ENCODE results near the gene RFC2.
"Not testable (repeated sequence)": the region's sequence is repeated elsewhere in the genome, so short reads cannot be mapped to it uniquely, and the experiment has no call there.

The RFC2 gene

DNA sequence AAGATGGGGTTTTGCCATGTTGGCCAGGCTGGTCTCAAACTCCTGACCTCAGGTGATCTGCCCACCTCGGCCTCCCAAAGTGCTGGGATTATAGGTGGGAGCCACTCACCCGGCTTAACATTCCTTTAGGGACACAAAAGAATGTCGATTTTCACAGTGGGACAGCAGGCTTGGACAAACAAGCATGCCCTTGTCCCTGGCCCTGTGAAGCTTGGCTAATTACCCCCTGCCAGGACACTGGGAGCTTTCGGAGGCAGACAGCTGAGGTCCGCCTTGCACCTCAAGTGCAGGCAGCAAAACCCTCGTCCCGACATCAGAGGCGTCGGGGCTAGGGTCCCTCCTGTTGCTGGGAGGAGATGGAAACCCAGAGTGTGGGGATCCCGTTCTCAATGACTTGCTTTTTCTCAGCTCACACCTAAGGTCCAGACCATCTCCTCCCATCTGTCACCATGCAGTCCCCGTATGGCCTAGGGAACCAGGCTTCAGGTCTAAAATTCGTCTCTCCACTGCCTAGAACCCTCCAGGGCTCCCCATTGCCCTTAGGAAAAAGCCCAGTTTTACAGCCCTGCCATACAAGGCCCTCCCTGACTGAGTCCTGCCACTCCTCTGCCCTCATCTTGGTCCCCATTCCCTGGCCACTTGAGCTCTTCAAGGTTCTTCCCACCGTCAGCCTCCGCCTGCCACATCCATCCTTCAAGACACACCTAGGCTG lies 28.7 kb upstream of the RFC2 start:
- DNase-seq, result no peak

DNA sequence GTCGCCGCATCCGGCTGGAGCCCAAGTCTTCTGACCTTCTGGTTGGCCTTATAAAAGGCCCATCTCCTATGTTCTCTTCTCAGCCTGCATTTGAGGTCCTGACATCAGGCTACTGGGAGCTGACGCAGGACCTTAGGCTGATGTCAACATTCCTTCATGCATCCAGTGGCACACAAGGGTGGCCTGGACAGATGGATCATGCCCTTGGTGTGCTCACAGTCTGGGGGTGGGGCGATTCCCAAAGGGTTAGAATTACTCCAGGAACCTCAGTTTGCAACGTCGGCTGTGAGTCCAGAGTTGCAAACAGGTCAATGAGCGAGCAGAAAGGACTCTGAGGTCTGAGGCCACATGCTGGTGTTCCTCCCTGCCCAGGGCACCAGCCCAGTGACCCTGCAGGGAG lies 26.8 kb upstream of the RFC2 start:
- DNase-seq, result no peak

GRCh38 chr7:74277636-74278035 lies 23.4 kb upstream of the RFC2 start:
- DNase-seq, result no peak

- no peak for DNase-seq
These were observed 21.2 kb upstream of the RFC2 start for GRCh38 chr7:74275401-74275881.

DNA sequence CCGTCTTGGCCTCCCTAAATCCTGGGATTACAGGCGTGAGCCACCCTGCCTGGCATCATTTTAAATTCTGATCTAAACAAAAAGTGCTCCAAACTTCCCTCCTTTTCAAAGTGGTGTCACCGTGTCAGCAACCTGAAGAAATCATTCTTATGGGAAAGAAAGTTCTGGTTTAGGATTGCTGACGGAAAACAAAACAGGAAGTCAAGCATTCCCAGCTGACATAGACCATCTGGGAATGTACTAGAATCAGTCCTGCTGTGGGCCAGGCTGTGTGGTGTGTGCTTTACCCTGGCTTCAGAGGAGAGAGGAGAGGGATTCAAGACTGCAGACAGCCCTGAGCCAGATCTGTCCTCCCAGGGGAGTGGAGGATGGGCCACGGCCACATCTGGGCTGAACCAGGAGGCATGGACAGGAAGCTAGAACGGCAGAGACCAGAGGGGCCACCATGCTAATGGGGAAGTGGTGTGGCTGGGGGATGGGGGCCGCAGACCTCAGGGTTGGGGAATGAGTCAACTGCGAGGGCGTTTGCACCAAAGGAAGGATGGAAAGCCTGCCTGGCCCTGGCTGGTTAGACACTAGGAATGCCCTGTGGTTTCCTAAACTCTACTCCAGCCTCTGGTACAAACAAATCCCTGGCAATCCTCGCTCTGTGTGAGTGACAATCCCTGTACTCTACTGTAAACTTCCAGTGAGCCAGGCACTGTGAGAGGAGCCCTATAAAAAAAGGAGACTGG lies 18.3 kb upstream of the RFC2 start:
- DNase-seq, result no peak

- DNase-seq, result no peak
These were observed 17.5 kb upstream of the RFC2 start for GRCh38 chr7:74271742-74272141.

- DNase-seq, result peak; percentile 84
These were observed 15.6 kb upstream of the RFC2 start for GRCh38 chr7:74269757-74270277.

DNA sequence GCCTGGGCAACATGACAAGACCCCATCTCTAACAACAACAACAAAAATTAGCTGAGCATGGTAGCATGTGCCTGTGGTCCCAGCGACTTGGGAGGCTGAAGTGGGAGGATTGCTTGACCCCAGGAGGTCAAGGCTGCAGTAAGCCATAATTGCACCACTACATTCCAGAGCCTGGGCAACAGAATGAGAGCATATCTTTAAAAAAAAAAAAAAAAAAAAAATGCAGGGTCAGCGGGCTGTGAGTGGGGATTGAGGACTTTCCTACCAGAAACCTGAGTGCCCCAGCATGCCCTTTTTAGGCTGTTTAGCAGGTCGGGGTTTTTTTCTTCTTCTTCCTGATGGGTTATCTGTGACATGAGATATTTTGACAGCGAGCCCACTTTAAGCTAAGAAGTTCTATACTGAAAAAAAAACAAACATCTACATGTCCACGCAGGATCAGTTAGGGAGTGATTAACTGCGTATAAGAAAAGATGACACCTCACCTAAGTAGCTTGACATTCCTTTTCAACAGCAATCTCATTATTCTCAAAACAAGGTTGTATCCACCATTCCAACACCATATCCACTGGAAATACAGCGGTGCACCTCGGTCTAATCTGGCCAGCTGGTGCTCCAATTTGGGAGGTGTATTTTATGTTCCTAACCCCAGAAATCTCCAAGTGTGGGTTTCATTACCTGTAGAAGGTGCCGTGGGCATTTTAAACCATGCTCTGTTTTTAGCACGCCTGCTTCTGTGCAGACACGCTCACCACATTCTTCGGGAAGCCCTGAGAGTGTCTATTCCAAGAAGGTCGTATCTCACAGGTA lies 13.8 kb upstream of the RFC2 start:
- no peak for DNase-seq

- no peak for DNase-seq
These were observed 12.2 kb upstream of the RFC2 start for GRCh38 chr7:74266191-74266963.

DNA sequence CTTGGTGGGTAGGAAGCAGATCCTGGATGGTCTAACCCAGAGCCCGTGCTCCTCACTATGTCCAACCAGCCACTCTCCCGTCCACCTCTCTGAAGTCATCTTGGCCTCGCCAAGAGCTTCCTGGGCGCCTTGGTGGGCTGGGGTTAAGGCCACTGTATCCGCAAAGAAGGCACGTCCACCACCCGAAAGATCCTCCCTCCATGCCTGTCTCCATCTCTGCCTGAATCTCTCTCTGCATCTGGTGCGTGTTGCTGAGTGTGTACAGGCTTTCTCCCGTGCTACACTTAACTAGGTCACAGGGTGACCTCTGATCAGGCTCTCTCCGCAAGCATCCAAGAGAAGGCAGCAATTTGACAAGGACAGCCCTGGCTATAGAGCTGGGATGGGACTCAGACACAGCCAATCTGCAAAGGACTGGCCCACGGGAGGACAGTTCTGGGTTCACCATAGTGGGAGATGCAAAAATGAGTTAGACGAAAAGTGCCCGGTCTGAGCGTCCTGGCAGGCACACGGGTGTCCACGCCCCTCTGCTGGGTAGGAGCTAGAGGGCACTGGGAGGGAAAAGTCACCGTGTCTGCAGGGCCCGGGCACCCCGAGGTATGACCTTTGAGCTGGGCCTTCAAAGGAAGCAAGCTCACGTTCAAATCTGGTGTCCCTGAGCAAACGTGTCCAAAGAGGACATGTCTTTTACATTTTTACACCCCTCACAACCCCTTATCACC lies 9.4 kb upstream of the RFC2 start:
- no peak for DNase-seq

DNA sequence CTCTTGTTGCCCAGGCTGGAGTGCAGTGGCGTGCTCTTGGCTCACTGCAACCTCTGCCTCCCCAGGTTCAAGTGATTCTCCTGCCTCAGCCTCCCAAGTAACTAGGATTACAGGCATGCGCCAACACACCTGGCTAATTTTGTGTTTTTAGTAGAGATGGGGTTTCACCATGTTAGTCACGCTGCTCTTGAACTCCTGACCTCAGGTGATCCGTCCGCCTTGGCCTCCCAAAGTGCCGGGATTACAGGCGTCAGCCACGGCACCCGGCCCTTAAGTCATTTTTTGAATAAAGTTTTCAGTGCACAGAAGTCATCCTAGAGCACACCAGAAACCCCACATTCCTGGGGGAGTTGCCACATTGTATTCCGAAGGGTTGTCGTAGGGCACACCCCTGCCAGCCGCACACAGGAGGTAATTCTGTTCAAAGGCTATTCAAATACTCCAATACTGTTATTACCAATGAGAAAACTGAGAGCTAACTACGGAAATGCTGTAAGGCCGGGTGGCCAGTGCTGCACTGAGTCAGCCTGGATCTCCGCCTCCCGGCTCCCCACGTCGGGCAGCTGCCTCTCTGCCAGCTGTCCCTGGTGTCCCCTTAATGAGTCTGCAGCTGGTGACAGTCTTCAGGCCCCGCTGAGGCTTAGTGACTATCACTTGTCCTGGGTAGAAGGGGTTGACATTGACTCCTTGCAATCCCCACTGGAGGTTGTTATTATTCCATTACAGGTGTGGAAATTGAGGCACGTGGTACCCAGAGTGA lies 8.6 kb upstream of the RFC2 start:
- DNase-seq, result no peak

- no peak for DNase-seq
These were observed 4.4 kb upstream of the RFC2 start for GRCh38 chr7:74258639-74259038.

DNA sequence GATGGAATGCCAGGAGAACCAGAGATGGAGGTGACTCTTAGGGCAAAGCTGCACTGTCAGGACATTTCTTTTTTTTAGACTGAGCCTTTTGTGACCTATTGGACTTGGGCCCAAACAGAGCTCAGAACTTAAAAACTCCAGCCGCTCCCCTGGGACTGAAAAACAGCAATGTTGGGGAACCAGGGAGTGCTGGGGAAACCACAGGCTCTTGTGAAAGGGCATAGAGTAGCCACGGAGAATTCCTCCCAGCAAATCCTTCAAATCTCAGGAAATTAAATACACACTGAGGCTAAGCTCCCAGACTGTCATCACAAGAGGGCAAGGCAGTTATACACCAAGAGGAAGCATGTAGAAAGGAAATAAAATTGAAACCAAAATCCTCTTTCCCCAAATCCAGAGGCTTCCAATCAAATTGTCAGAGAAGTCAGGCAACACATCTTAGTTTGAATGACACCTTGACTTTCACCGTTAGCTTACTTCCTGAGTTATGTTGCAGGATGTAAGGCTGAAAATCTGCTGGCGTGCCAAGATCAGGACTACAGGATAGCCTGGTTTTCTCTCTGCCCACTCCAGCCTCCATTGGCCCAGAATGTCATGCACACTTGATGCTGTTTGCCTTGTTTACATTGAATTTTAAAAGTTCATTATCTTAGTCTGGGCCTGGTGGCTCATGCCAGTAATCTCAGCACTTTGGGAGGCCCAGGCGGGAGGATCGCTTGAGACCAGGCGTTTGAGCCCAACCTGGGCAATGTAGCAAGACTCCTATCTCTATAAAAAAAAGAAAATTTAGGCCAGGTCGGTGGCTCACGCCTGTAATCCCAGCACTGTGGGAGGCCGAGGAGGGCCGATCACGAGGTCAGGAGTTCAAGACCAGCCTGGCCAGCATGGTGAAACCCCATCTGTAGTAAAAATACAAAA lies 2.6 kb upstream of the RFC2 start:
- DNase-seq, result no peak

GRCh38 chr7:74255461-74255860 lies 1.3 kb upstream of the RFC2 start:
- DNase-seq, result not testable (repeated sequence)

DNA sequence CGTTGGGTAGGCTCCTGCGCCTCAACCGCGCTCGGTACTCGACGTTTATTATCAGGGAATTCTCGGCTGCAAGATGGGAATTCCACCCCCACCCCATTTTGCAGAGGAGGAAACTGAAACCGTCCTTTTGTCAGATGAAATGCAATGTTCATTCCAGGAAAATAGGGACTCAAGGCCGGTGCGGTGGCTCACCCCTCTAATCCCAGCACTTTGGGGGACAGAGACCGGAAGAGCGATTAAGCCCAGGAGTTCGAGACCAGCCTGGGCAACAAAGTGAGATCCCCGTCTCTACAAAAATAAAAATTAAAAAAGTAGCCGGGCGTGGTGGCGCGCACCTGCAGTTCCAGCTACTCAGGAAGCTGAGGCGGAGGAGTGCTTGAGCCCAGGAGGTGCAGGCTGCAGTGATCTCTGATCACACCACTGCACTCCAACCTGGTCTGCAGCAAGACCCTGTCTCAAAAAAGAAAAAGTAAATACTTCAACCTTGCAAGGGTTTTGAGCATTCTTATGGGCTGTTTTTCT lies 720 bp upstream of the RFC2 start:
- no peak for DNase-seq

GRCh38 chr7:74253835-74254128 lies 417 bp downstream of the RFC2 start:
- DNase-seq, result no peak

- DNase-seq, result no peak
These were observed 868 bp downstream of the RFC2 start for GRCh38 chr7:74253331-74253730.

DNA sequence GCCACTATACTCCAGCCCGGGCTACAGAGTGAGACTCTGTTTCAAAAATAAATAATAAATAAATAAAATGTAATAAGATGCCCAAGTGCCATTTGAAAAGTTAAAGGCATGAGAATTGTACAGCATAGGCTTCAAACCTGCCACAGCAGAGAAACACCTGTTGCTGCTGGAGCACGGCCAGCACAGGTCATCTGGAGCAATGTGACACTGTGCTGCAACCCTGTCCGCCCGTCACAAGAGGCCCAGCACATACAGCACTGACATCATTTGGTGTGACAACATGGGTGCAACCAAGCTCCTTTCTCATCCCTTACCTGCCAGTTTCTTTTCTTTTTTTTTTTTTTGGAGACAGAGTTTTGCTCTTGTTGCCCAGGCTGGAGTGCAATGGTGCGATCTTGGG lies 1.3 kb downstream of the RFC2 start:
- DNase-seq, result no peak

GRCh38 chr7:74249058-74249457 lies 5.1 kb downstream of the RFC2 start:
- DNase-seq, result not testable (repeated sequence)

GRCh38 chr7:74248156-74248555 lies 6.0 kb downstream of the RFC2 start:
- no peak for DNase-seq

All from DMS153 (cell line).